Endothelial cell of umbilical vein (primary cell): ENCODE results near the gene STK38. TPM values are rescaled to one million over a fixed set of nuclear protein-coding genes. Genes with fewer than 3 reads are reported as not detected.

Experiments
- BruUV-seq: library from RNA; stranded (reverse); fragments of 400-500 nt; replicated peaks from 2 replicates; lab custom pipeline; 2021; lab: Mats Ljungman, UMichigan
- CTCF ChIA-PET: fragments of 300-600, 350-600 bp; sonication (Branson Sonifier 250); formaldehyde crosslinking; loops from one replicate; lab custom pipeline; 2021; ENCODE audit warnings: antibody characterized with exemption, inconsistent platforms; lab: Charles Lee
- POLR2A ChIA-PET: fragments of 300-600, 350-600 bp; sonication (Branson Sonifier 250); formaldehyde crosslinking; loops from one replicate; lab custom pipeline; 2021; ENCODE audit warnings: antibody characterized with exemption, inconsistent platforms; lab: Charles Lee
- DNase-seq: peaks from one replicate; pipeline ENCODE4 v3.0.0-alpha.2; 2011; ENCODE audit warnings: low read depth, low spot score
- FAIRE-seq: peaks from 2 replicates; lab custom pipeline; 2011; peaks lifted over from hg19 to GRCh38; lab: Jason Lieb, UNC
- H2AFZ ChIP-seq: 2 replicates; pipeline ENCODE4 v1.6.0; 2012; ENCODE audit warnings: low read depth, low read length, control low read depth, inconsistent platforms
- H3K27ac ChIP-seq: 2 replicates; pipeline ENCODE4 v1.5.1; 2011; ENCODE audit warnings: low read depth, mild to moderate bottlenecking, control low read depth, low read length, moderate library complexity; ENCODE audit not compliant: insufficient read depth
- H3K27me3 ChIP-seq, 2 experiments: 2 replicates each; pipeline versions ENCODE4 v1.6.0 to v1.6.1; 2011; ENCODE audit warnings: low read length in 2 of 2, mixed read lengths in 1 of 2; ENCODE audit not compliant: control insufficient read depth in 2 of 2, insufficient read depth in 2 of 2
- H3K36me3 ChIP-seq, 2 experiments: 2 replicates in 1 of 2; 3 replicates in 1 of 2; pipeline ENCODE4 v1.5.1; 2011; ENCODE audit warnings: low read length in 2 of 2, mild to moderate bottlenecking in 1 of 2, moderate library complexity in 1 of 2; ENCODE audit not compliant: control insufficient read depth in 2 of 2, insufficient read depth in 2 of 2; ENCODE audit errors: extremely low read depth in 1 of 2
- H3K4me1 ChIP-seq: 3 replicates; pipeline ENCODE4 v1.5.1; 2011; ENCODE audit warnings: mild to moderate bottlenecking, low read length; ENCODE audit not compliant: control insufficient read depth, insufficient read depth; ENCODE audit errors: extremely low read depth
- H3K4me2 ChIP-seq: 2 replicates; pipeline ENCODE4 v1.6.1; 2011; ENCODE audit warnings: low read length, control low read depth, mixed read lengths; ENCODE audit not compliant: insufficient read depth
- H3K4me3 ChIP-seq, 3 experiments: fragments of 200-600 bp in 1 of 3; sonication (generic), shearing (Covaris generic) in 1 of 3; replicated peaks in 1 of 3; 2 replicates each; pipeline ENCODE4 v1.5.1; 2011 to 2016; ENCODE audit warnings: control low read depth in 3 of 3, low read length in 3 of 3, mild to moderate bottlenecking in 2 of 3, inconsistent platforms in 1 of 3, low read depth in 1 of 3, moderate library complexity in 1 of 3; ENCODE audit not compliant: insufficient read depth in 1 of 3
- H3K79me2 ChIP-seq: 2 replicates; pipeline ENCODE4 v1.6.0; 2012; ENCODE audit warnings: low read length, inconsistent platforms; ENCODE audit not compliant: control insufficient read depth, insufficient read depth
- H3K9ac ChIP-seq: replicated peaks from 2 replicates; pipeline ENCODE3; 2011; ENCODE audit warnings: low read length, control low read depth; ENCODE audit not compliant: insufficient read depth; ENCODE audit errors: extremely low read depth
- H3K9me1 ChIP-seq: replicated peaks from 3 replicates; pipeline ENCODE4 v1.6.0; 2011; ENCODE audit warnings: mild to moderate bottlenecking, low read length; ENCODE audit not compliant: control insufficient read depth, insufficient read depth; ENCODE audit errors: extremely low read depth
- H3K9me3 ChIP-seq: replicated peaks from 2 replicates; pipeline ENCODE4 v1.5.1; 2012; ENCODE audit warnings: low read length, inconsistent platforms; ENCODE audit not compliant: control insufficient read depth, insufficient read depth
- H4K20me1 ChIP-seq: replicated peaks from 2 replicates; pipeline ENCODE3; 2011; ENCODE audit warnings: mild to moderate bottlenecking, low read length; ENCODE audit not compliant: control insufficient read depth, insufficient read depth; ENCODE audit errors: extremely low read depth
- CTCF ChIP-seq, 2 donors: IDR thresholded peaks; 1 replicate in 1 of 2; 2 replicates in 1 of 2; pipeline ENCODE4 v1.5.1; 2011; ENCODE audit warnings: low read length in 2 of 2, mild to moderate bottlenecking in 2 of 2, moderate library complexity in 2 of 2, control low read depth in 1 of 2, inconsistent platforms in 1 of 2, low read depth in 1 of 2; ENCODE audit not compliant: insufficient read depth in 1 of 2; ENCODE audit errors: extremely low read depth in 1 of 2
- EZH2 ChIP-seq: IDR thresholded peaks from 2 replicates; pipeline ENCODE4 v1.6.1; 2012; ENCODE audit warnings: borderline replicate concordance, low read depth, mild to moderate bottlenecking, moderate library complexity, low read length, inconsistent platforms; ENCODE audit not compliant: severe bottlenecking
- FOS ChIP-seq: IDR thresholded peaks from 2 replicates; pipeline ENCODE4 v1.6.1; 2011; ENCODE audit warnings: mild to moderate bottlenecking, low read length, moderate library complexity, borderline replicate concordance; ENCODE audit not compliant: insufficient read depth
- GATA2 ChIP-seq: IDR thresholded peaks from 2 replicates; pipeline ENCODE4 v1.7.0; 2011; ENCODE audit warnings: low read depth, mild to moderate bottlenecking, moderate library complexity, mixed read lengths, low read length; ENCODE audit not compliant: insufficient read length, insufficient read depth
- JUN ChIP-seq: IDR thresholded peaks from 2 replicates; pipeline ENCODE4 v1.6.1; 2011; ENCODE audit warnings: borderline replicate concordance, low read depth; ENCODE audit not compliant: insufficient read length, insufficient read depth
- MAX ChIP-seq: IDR thresholded peaks from 2 replicates; pipeline ENCODE4 v1.6.1; 2011; ENCODE audit not compliant: insufficient read depth, insufficient read length
- POLR2A ChIP-seq: IDR thresholded peaks from 2 replicates; pipeline ENCODE4 v1.6.1; 2012; ENCODE audit warnings: low read depth, mild to moderate bottlenecking, control low read depth, low read length
- POLR2AphosphoS5 ChIP-seq: IDR thresholded peaks from 2 replicates; pipeline ENCODE4 v1.6.1; 2012; ENCODE audit warnings: low read depth, mild to moderate bottlenecking, control low read depth, low read length, moderate library complexity; ENCODE audit not compliant: insufficient read depth
- dilution Hi-C: fragments of 300-500 bp; cut with MboI; formaldehyde crosslinking; loops from one replicate; pipeline ENCODE4 v1.15.0; 2019; ENCODE audit warnings: low sequenced_read_pairs; ENCODE audit not compliant: extremely low pct_ligation_motif_present
- intact Hi-C: fragments of 100-400 bp; cut with micrococcal nuclease; formaldehyde crosslinking; loops from one replicate; pipeline ENCODE4 v1.10.0; 2022
- polyA plus RNA-seq, 4 experiments: library from polyadenylated mRNA; depleted of rRNA in 3 of 4; stranded (reverse) in 3 of 4; unstranded in 1 of 4; fragments of >200 nt; gene quantifications; 2 replicates each; pipeline versions ENCODE4 v1.2.1 to v1.2.3, GENCODE V29; 2011 to 2012; ENCODE audit warnings: missing spikeins in 1 of 4
- total RNA-seq: library from RNA; stranded (reverse); gene quantifications from 2 replicates; pipeline ENCODE4 v1.2.3, GENCODE V29; 2021

Gene STK38
- total and polyA plus RNA-seq, 2 donors (not counting 3 experiments of a cell fraction or from before 2014, with no cell fraction given): 10.1 to 30.3 TPM

- no peaks in the 10 kb centered on the region for H3K9me3 ChIP-seq
- no peak overlapping the region for H3K4me3 ChIP-seq
- H3K36me3 ChIP-seq: no peaks in the 10 kb centered on the region
- BruUV-seq: no TSS peak
- FAIRE-seq: no peak
- CTCF ChIA-PET: interaction anchor here (1.0 kb wide), 1 partner anchor 158 kb away, joined by 3 read pairs; no protein-coding TSS in a partner anchor
- H3K9ac ChIP-seq: no peak overlapping the region
- H3K79me2 ChIP-seq: no peaks in the 10 kb centered on the region
- no peaks in the 10 kb centered on the region for H3K4me1 ChIP-seq
- H3K27ac ChIP-seq: no peak overlapping the region
- TF ChIP-seq JUN: no peak
- no peak for TF ChIP-seq CTCF (IDR thresholded peaks at IDR 0.05; ENCODE audit: extremely low read depth in 1 of 2, insufficient read depth in 1 of 2, low read depth in 1 of 2, low read length in 2 of 2)
- no peak for TF ChIP-seq FOS
- no peak for TF ChIP-seq EZH2
- TF ChIP-seq POLR2AphosphoS5: no peak
- TF ChIP-seq GATA2: no peak
- no peak for TF ChIP-seq POLR2A
- TF ChIP-seq MAX: no peak
- POLR2A ChIA-PET: interaction anchor here (0.6 kb wide), 1 partner anchor 129 kb away, joined by 10 read pairs; no protein-coding TSS in a partner anchor
- intact Hi-C loops (no loop called here), dilution Hi-C loops (no loop called here)
- H3K27me3 ChIP-seq: no peaks in the 10 kb centered on the region
- H2AFZ ChIP-seq: no peak overlapping the region
- DNase-seq: no peak
- no peak overlapping the region for H3K4me2 ChIP-seq
- H3K9me1 ChIP-seq: no peaks in the 10 kb centered on the region
- H4K20me1 ChIP-seq: no peaks in the 10 kb centered on the region
These were observed 34.4 kb upstream of the STK38 start for GRCh38 chr6:36581716-36582115.
